ENCODE data around the gene LANCL1. TPM values are rescaled to one million over a fixed set of nuclear protein-coding genes. Genes with fewer than 3 reads are reported as not detected.

Gene LANCL1, protein sequence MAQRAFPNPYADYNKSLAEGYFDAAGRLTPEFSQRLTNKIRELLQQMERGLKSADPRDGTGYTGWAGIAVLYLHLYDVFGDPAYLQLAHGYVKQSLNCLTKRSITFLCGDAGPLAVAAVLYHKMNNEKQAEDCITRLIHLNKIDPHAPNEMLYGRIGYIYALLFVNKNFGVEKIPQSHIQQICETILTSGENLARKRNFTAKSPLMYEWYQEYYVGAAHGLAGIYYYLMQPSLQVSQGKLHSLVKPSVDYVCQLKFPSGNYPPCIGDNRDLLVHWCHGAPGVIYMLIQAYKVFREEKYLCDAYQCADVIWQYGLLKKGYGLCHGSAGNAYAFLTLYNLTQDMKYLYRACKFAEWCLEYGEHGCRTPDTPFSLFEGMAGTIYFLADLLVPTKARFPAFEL
- total RNA-seq = 33.5 and 37.5 TPM in 2 replicates

DNA sequence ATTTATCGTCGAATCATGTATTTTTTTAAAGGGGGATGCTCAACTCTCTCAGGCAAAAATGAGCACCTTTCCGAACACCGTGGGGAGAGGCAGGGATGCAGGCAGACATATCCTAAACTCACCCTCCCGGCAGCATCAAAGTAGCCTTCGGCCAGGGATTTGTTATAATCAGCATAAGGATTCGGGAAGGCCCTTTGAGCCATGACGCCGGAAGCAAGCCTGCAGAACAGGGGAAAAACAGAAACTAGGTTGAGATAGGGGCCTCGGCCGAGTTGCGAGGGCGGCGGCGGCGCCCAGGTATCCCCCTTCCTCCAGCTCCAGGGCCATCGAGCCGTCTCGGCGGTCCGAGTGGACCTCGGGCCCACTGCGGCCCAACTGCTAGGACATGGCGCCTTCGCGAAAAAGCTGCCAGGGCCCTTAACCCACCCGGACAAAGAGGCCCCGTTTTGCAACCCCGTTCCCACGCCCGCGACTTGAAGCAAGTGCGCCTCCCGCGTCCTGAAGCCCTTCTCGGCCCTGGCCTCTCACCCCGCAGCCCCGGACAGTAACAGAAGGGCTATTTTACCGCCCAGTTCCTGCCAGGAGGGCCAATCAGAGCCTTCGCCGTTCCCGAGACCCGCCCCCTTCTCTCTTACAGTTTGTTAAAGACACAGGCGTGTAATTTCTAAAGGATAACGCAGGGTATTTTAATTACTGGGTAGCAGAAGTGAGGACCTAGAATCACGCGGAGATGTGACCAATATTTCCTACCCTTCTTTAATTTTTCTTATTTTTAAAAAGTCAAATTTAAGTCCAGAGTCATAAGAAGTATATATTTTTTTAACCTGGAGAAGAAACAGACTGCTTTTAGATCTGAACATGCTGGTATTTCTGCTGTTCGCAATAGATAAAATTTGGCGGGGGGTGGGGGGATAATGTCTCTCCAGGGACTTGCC is at the start of gene LANCL1:
TSS of gene LANCL1 (minus strand) at position 566 of the 935 bp plus-strand sequence. CDS start at position 203, 363 bp downstream.

Other genes with a start within 250 kb of the LANCL1 start
- gene MYL1, start 161.6 kb downstream of the LANCL1 start, total RNA-seq = not detected in 2 replicates
- gene CPS1, start 79.8 kb upstream of the LANCL1 start, total RNA-seq = 19.8 and 21.4 TPM in 2 replicates

All from tracheal epithelial cell (primary cell).